Measurements from ENCODE around the gene TERB2. TPM values are rescaled to one million over a fixed set of nuclear protein-coding genes. Genes with fewer than 3 reads are reported as not detected.
"Not testable (repeated sequence)": the region's sequence is repeated elsewhere in the genome, so short reads cannot be mapped to it uniquely, and the experiment has no call there.

TERB2 gene
- total RNA-seq, 1 donor from 2014 or later = not detected

- H3K4me1 Mint-ChIP-seq (ENCODE audit: unreplicated experiment); DNase-seq (ENCODE audit: low spot score); H3K9me3 Mint-ChIP-seq (ENCODE audit: unreplicated experiment); H3K36me3 Mint-ChIP-seq (ENCODE audit: low read depth, unreplicated experiment); H3K4me3 Mint-ChIP-seq (ENCODE audit: unreplicated experiment); H3K27me3 Mint-ChIP-seq (ENCODE audit: unreplicated experiment); H3K27ac Mint-ChIP-seq (ENCODE audit: unreplicated experiment): not testable (repeated sequence)
These were observed 32.4 kb downstream of the TERB2 start for GRCh38 chr15:44988870-44989219.

GRCh38 chr15:44997632-44998031, 41.1 kb downstream of the TERB2 start:
- H3K27me3 Mint-ChIP-seq (ENCODE audit: unreplicated experiment); H3K9me3 Mint-ChIP-seq (ENCODE audit: unreplicated experiment); H3K4me3 Mint-ChIP-seq (ENCODE audit: unreplicated experiment); H3K36me3 Mint-ChIP-seq (ENCODE audit: low read depth, unreplicated experiment); H3K27ac Mint-ChIP-seq (ENCODE audit: unreplicated experiment); H3K4me1 Mint-ChIP-seq (ENCODE audit: unreplicated experiment); DNase-seq (ENCODE audit: low spot score): not testable (repeated sequence)

GRCh38 chr15:44999105-44999504, 42.6 kb downstream of the TERB2 start:
- H3K27me3 Mint-ChIP-seq (ENCODE audit: unreplicated experiment) = peaks cover 3% of the 10 kb centered on the region
- no peak for DNase-seq (ENCODE audit: low spot score)
- no peaks in the 10 kb centered on the region for H3K9me3 Mint-ChIP-seq (ENCODE audit: unreplicated experiment)
- H3K27ac Mint-ChIP-seq (ENCODE audit: unreplicated experiment) = no peak overlapping the region
- H3K36me3 Mint-ChIP-seq (ENCODE audit: low read depth, unreplicated experiment) = no peaks in the 10 kb centered on the region
- TF ChIP-seq CTCF (IDR thresholded peaks at IDR 0.05; ENCODE audit: unreplicated experiment) = no peak
- H3K4me3 Mint-ChIP-seq (ENCODE audit: unreplicated experiment) = no peak overlapping the region
- H3K4me1 Mint-ChIP-seq (ENCODE audit: unreplicated experiment) = no peaks in the 10 kb centered on the region

GRCh38 chr15:45001180-45001579, 44.7 kb downstream of the TERB2 start:
- H3K36me3 Mint-ChIP-seq (ENCODE audit: low read depth, unreplicated experiment); H3K27ac Mint-ChIP-seq (ENCODE audit: unreplicated experiment); H3K4me1 Mint-ChIP-seq (ENCODE audit: unreplicated experiment); H3K4me3 Mint-ChIP-seq (ENCODE audit: unreplicated experiment); DNase-seq (ENCODE audit: low spot score); H3K27me3 Mint-ChIP-seq (ENCODE audit: unreplicated experiment); H3K9me3 Mint-ChIP-seq (ENCODE audit: unreplicated experiment): not testable (repeated sequence)

GRCh38 chr15:45003731-45004410, 47.4 kb downstream of the TERB2 start:
- not testable (repeated sequence) for H3K4me3 Mint-ChIP-seq (ENCODE audit: unreplicated experiment); H3K27me3 Mint-ChIP-seq (ENCODE audit: unreplicated experiment); H3K4me1 Mint-ChIP-seq (ENCODE audit: unreplicated experiment); DNase-seq (ENCODE audit: low spot score); H3K27ac Mint-ChIP-seq (ENCODE audit: unreplicated experiment); H3K36me3 Mint-ChIP-seq (ENCODE audit: low read depth, unreplicated experiment)
- peaks cover 16% of the 10 kb centered on the region for H3K9me3 Mint-ChIP-seq (ENCODE audit: unreplicated experiment)

GRCh38 chr15:45004590-45005175, 48.2 kb downstream of the TERB2 start:
- not testable (repeated sequence) for DNase-seq (ENCODE audit: low spot score); H3K27ac Mint-ChIP-seq (ENCODE audit: unreplicated experiment); H3K36me3 Mint-ChIP-seq (ENCODE audit: low read depth, unreplicated experiment); H3K27me3 Mint-ChIP-seq (ENCODE audit: unreplicated experiment); H3K4me1 Mint-ChIP-seq (ENCODE audit: unreplicated experiment); H3K4me3 Mint-ChIP-seq (ENCODE audit: unreplicated experiment)
- H3K9me3 Mint-ChIP-seq (ENCODE audit: unreplicated experiment) = peaks cover 16% of the 10 kb centered on the region

- Mint-ChIP-seq H3K4me1 (ENCODE audit: unreplicated experiment) (no peaks in the 10 kb centered on the region), H3K4me3 (ENCODE audit: unreplicated experiment) (no peak overlapping the region), H3K9me3 (ENCODE audit: unreplicated experiment) (peaks cover 16% of the 10 kb centered on the region), H3K36me3 (ENCODE audit: low read depth, unreplicated experiment) (peaks cover 5% of the 10 kb centered on the region), H3K27ac (ENCODE audit: unreplicated experiment) (no peak overlapping the region), H3K27me3 (ENCODE audit: unreplicated experiment) (no peaks in the 10 kb centered on the region)
- DNase-seq (ENCODE audit: low spot score) = no peak
- TF ChIP-seq CTCF (IDR thresholded peaks at IDR 0.05; ENCODE audit: unreplicated experiment) = no peak
These were observed 52.6 kb downstream of the TERB2 start for GRCh38 chr15:45009046-45009445.

GRCh38 chr15:45015114-45015513, 58.6 kb downstream of the TERB2 start:
- H3K4me1 Mint-ChIP-seq (ENCODE audit: unreplicated experiment); H3K9me3 Mint-ChIP-seq (ENCODE audit: unreplicated experiment); H3K27ac Mint-ChIP-seq (ENCODE audit: unreplicated experiment); H3K4me3 Mint-ChIP-seq (ENCODE audit: unreplicated experiment); DNase-seq (ENCODE audit: low spot score); H3K27me3 Mint-ChIP-seq (ENCODE audit: unreplicated experiment); H3K36me3 Mint-ChIP-seq (ENCODE audit: low read depth, unreplicated experiment): not testable (repeated sequence)

GRCh38 chr15:45020222-45020900, 63.9 kb downstream of the TERB2 start:
- DNase-seq (ENCODE audit: low spot score); H3K9me3 Mint-ChIP-seq (ENCODE audit: unreplicated experiment); H3K27ac Mint-ChIP-seq (ENCODE audit: unreplicated experiment); H3K4me1 Mint-ChIP-seq (ENCODE audit: unreplicated experiment); H3K36me3 Mint-ChIP-seq (ENCODE audit: low read depth, unreplicated experiment); H3K4me3 Mint-ChIP-seq (ENCODE audit: unreplicated experiment); H3K27me3 Mint-ChIP-seq (ENCODE audit: unreplicated experiment): not testable (repeated sequence)

GRCh38 chr15:45020901-45021259, 64.4 kb downstream of the TERB2 start:
- H3K4me3 Mint-ChIP-seq (ENCODE audit: unreplicated experiment); DNase-seq (ENCODE audit: low spot score); H3K36me3 Mint-ChIP-seq (ENCODE audit: low read depth, unreplicated experiment); H3K27me3 Mint-ChIP-seq (ENCODE audit: unreplicated experiment); H3K9me3 Mint-ChIP-seq (ENCODE audit: unreplicated experiment); H3K27ac Mint-ChIP-seq (ENCODE audit: unreplicated experiment); H3K4me1 Mint-ChIP-seq (ENCODE audit: unreplicated experiment): not testable (repeated sequence)

Data from endothelial cell (in vitro differentiated cells).